ENCODE results near the gene HOXA10.

Gene HOXA10

DNA sequence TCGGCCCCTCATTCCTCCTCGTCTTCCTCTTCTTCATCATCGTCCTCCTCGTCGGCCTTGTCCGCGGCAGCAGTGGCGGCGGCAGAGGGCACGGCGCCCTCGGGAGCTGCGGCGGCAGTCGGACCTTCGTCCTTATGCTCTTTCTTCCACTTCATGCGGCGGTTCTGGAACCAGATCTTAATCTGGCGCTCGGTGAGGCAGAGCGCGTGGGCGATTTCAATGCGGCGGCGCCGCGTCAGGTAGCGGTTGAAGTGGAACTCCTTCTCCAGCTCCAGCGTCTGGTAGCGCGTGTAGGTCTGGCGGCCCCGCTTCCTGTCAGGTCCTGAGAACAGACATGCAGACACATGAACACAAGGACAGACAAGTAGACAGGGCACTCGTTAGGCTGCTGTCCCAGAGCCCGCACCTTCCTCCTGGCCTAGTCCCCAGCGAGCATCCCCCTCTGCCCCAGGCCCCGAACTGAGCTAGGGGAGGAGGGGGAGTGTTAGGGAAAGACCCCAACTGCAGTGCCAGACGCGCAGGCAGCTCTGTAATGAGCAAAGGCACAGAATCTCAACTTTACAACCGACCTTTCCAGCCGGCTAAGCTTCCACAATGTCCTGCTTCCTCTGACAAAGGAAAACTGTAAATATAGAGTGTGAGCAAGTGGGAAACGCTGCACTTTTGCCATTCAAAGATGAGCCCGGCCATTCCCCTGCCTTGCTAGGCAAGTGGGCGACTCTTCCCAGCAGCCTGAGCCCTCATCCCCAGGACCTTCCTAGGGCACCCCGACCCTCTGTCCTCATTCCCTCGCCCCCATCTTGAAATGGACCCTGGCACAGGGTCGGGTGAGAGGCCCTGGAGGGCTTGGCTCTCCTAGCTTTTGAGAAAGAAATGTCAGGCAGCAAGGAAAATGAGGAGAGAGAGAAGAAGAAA is 19.0 kb downstream of the HOXA10 start:
- DNase-seq = no peak

- DNase-seq = no peak
These were observed 19.8 kb downstream of the HOXA10 start for GRCh38 chr7:27154369-27154768.

DNA sequence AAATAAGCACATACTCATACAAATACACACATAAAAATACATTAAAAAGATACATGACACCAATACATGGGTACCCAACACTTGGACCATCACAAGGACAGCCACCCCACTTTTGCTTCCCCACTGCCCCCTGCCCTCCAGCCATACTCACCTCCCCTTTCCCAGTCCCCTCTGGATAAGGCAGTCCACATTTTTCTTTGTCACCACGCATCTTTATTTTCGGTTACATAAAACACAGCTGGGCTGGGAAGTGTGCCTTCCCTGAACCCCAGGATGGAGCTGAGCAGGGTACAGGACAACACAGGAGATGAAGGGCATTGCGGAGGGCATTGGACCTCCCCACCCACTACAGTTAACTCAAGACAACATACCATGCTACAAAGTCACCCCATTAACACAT is 20.6 kb downstream of the HOXA10 start:
- DNase-seq = no peak

DNA sequence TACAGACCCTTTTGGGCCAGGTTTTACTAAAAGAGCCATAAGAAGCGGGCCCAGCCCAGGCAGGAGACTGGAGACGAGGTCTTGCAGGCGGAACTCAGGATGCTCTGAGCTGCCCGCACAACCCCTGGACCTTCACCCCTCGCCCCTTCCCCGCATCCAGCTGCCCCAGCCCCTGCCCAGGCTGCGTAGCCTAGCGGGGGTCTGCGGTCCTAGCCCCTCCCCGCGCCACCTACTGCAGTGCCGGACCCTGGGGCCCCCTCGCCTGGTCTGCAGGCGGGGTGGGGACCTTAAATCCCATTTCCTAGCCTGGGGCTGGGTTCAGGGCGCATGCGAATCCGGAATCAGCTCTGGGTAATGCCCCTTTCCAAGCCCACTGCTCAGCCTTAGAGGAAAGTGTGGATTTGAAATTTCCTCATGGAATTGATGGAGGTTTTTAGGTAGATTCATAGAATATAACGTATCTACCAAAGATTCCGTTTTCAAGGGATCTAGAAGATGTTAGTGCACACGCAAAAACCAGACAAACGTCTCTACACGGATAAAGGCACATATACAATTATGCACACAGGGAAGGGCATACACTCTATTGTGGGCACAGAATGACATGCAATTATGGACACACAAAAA is 21.2 kb downstream of the HOXA10 start:
- no peak for DNase-seq

GRCh38 chr7:27151931-27152815 is 21.9 kb downstream of the HOXA10 start, which contains the start of gene HOXA3:
HOXA3 (minus strand) TSS chr7:27152583; CDS start chr7:27110640, 41,943 bp downstream.
- no peak for DNase-seq

DNA sequence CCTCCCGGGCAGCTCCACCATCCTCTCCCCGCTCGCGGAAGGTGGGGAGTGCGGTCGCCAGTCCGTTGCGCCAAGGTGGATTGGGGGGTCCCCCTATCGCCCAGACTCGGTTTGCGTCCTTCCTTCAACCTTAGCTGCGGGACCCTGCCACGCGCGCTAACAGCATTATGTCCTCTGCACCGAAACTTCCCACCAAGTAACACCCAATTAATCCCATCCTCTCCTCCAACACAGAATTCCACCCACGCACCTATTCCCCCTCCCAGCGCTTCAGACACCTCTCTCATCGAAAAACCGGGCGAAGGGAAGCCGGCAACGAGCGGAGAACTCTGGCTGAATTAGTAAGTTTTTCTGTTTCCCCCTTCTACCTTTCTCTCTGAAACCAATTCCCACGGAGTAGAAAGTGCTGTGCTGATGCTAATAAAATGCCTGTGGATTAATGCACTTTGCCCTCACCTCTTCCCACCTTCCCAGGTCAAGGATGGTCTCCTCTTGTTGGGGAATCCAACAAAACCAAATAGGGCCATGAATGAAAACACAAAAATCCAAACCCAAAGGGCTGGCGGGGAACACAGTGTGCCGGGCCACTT is 22.7 kb downstream of the HOXA10 start:
- peak; percentile 42 for DNase-seq

GRCh38 chr7:27150568-27151340 is 23.4 kb downstream of the HOXA10 start:
- peak; percentile 85 for DNase-seq

DNA sequence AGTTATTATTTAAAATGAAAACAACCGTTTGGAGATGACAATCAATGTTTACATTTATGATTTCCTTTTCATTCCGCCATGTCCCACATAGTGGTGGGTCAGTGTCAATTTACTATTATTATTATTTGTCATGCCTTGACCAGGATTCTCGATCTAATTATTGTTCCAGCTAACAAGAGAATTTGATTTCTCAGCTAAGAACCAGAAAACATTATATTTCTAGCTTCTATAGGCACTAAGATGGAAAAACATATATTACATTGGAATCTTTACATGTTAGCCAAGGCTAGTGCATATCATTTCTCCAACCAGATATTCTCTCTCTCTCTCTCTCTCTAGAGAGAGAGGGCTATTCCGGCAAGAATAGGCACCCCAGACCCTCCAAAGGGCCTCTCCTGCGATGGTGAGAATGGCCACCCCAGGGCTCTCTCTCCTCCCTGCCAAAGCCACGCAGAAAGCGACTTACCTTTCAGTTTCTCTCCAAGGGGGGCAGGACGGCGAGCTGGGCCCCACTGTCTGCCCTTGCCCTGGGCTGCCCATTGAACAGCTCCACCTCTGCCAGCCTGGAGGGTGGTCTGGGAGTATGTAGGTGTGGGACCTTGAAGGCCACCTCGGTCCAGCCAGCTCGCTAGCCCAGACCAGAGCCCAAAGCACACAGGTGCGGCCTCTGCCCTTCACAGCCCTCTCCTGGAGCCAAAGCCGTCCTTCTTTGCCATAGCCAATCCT is 24.1 kb downstream of the HOXA10 start:
- DNase-seq = peak; percentile 52

- peak; percentile 15 for DNase-seq
These were observed 25.1 kb downstream of the HOXA10 start for GRCh38 chr7:27148756-27149641.

DNA sequence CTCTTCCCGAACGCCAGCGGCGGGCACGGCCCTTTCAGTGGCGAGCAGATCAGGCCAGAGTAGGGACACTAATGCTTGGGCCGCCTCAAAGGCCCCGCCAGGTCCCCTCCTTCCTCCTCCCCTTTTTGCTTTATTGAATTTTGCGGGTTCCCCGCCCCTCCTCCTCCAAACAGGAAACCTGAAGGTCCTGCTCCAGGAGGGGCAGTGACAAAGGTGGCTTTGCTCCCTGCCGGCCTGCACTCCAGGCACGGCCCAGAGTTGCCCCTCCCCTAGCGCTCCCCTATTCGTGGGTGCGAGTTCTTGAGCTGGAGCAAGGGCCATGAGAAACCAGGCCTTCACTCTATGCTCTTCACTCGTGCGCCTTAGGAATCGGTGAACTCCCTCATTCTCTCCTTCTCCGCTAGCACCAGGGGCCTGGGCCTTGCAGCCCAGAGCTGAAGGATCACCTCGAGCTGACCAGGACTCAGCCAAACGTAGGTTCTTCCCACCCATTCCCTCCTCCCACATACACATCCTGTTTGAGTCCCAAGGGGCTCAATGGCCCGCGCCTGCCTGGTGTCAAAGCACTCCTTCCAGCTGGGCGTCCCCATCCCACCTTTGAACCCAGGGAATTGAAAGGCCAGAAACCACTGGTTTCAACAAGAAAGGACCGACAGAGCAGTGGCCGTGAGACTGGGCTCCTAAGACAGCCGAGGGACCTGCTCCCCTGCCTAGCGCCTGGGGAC is 25.9 kb downstream of the HOXA10 start:
- no peak for DNase-seq

- DNase-seq = no peak
These were observed 26.7 kb downstream of the HOXA10 start, which contains the start of gene HOXA6 for GRCh38 chr7:27147199-27148030. HOXA6 (minus strand) TSS chr7:27147774; CDS start chr7:27147749, 25 bp downstream.

DNA sequence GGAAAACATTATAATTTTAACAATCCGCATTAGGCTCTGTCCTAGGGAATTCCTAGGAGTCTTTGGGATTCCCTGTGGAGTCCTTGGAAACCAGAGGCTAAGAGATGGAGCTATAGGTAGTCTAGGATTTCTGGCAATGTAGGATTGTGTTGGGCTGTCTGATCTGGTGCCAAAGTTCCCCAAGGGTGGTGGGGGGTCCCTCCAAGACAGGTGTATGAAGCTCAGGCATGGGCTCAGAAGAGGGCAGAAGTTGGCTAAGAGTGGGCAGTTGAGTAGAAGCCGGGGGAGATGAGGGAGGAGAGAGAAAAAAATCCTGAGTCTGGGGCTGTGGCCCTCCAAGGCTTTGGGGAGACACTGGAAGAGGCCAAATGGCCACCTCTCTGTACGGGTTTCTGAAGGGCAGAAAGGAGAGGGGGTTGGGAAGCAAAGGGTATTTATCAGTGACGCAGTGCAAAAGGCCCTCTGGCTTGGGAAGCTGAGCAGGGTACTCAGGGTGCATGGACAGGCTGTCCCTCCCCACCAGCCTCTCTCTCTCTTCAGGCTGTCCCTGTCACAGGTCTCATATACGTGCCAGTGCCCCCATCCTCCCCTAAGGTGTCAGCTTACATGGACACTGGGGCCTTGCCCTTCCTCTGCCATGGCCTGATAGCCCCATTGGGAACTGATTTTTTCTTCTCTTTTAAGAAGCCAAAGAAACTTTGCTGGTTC is 27.5 kb downstream of the HOXA10 start:
- no peak for DNase-seq

- DNase-seq = no peak
These were observed 28.2 kb downstream of the HOXA10 start for GRCh38 chr7:27145914-27146412.

- no peak for DNase-seq
These were observed 28.8 kb downstream of the HOXA10 start for GRCh38 chr7:27145165-27145913.

DNA sequence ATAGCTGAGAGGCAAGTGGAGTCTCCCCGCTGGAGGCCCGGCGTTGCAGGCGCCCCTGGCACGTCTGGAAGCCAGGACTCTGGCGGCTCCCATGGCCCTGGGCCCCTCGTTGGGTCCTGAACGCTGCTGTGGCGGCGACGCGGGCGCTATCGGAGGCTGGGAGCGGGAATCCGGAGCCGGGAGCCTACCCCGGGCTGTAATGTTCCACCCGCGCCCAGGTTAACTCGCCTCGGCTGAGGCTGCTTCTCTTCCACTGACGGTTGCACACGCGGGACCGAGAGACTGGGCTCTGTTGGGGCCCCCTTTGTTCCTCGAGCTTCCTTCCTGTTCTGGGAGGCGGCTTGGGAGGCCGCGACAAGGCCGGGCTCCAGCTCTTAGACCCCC is 29.3 kb downstream of the HOXA10 start:
- DNase-seq = no peak

DNA sequence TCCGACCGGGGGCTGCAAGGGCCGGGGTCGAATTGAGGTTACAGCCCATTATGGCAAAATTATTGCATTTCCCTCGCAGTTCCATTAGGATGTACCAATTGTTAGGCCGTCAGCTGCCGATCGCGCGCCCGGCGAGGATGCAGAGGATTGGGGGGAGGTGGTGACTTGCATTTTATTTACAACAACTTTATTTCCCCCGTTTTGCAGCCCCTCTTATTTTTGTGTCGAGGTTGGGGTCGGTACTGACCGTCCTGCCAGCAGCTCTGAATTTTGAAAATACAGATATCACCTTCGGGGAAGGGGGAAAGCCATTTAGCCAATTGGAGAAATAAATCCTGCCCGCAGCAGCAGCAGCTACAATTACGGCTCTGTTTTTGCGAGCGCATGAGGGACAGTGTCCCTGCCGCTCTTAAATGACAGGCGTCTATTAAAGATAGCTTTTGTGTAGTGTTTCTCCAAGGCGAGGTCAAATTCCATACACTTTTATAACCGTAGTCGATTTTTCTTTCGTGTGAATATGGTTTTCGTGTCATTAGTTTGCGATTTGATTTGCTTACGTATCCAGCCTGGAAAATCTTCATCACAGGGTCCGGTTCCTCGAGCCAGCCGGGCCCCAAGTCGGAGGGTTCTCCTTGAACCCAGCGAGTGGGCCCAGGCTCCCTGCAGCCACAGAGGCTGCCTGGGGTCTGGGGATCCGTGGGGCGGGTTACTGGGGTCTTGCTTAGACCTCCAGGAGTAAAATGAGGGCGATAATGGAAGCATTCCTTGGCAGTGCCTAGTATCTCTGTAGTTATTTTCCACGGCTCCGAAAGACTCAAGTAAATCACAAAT is 30.0 kb downstream of the HOXA10 start:
- DNase-seq = no peak
